Measurements from ENCODE around the gene ITGB3.

The ITGB3 gene

DNA sequence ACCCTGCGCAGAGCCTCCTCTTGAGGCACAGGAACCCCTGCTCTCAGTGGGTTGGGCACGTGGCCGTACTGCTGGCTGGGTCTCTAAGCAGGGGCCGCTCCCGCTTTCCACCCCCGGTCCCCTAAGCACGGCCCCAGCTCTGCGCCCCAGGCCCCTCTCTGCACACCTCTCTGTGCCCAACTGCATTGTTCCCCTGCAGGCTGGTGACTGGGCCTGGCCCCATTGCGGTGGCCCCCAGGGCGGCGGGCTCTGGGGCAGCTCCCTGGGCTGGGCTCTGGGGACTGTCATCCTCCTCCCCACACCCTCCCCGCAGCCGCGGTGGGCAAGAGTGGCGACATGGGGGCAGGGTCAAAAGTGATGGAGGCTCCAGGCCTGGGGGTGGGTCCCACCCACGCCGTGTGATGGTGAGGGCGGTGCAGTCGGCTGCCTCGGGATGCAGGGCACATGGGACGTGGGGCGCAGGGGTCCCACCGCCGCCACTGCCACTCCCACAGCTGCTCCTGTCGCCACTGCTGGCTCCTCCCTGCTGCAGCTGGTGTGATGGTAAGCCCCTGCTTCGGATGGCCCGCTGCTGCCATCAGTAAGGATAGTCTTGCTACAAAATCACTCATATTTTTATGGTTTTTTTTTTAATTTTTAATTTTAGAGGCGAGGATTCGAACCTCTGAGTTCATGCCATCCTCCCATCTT lies 15.2 kb upstream of the ITGB3 start:
- no peak for TF ChIP-seq FOXP2 (optimal IDR thresholded peaks at IDR 0.05; ENCODE audit: borderline replicate concordance, extremely low read depth, extremely low read length, insufficient read depth)

DNA sequence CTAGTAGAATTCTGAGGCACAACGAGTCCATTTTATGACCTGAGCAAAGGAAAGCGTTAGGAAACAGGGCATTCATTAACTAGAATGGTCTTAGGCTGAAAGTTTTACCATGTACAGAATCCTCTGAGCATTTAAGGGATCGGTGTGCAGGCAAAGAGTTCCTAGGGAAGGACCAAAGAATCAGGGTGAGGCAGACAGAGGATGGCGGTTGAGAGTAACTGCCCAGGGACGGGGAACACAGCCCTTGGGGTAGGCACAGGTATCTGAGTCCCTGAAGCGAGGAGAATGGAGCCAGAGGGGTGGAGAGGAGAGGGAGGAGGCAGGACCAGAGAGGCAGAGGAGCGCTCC lies 14.0 kb upstream of the ITGB3 start:
- no peak for TF ChIP-seq POLR2AphosphoS5 (IDR thresholded peaks at IDR 0.05; ENCODE audit: low read depth, low read length)
- no peak for TF ChIP-seq TAF1 (IDR thresholded peaks at IDR 0.05; ENCODE audit: borderline replicate concordance, insufficient read depth, low read length)
- no peak for TF ChIP-seq FOXP2 (optimal IDR thresholded peaks at IDR 0.05; ENCODE audit: borderline replicate concordance, extremely low read depth, extremely low read length, insufficient read depth)
- TF ChIP-seq, protein P1, sequence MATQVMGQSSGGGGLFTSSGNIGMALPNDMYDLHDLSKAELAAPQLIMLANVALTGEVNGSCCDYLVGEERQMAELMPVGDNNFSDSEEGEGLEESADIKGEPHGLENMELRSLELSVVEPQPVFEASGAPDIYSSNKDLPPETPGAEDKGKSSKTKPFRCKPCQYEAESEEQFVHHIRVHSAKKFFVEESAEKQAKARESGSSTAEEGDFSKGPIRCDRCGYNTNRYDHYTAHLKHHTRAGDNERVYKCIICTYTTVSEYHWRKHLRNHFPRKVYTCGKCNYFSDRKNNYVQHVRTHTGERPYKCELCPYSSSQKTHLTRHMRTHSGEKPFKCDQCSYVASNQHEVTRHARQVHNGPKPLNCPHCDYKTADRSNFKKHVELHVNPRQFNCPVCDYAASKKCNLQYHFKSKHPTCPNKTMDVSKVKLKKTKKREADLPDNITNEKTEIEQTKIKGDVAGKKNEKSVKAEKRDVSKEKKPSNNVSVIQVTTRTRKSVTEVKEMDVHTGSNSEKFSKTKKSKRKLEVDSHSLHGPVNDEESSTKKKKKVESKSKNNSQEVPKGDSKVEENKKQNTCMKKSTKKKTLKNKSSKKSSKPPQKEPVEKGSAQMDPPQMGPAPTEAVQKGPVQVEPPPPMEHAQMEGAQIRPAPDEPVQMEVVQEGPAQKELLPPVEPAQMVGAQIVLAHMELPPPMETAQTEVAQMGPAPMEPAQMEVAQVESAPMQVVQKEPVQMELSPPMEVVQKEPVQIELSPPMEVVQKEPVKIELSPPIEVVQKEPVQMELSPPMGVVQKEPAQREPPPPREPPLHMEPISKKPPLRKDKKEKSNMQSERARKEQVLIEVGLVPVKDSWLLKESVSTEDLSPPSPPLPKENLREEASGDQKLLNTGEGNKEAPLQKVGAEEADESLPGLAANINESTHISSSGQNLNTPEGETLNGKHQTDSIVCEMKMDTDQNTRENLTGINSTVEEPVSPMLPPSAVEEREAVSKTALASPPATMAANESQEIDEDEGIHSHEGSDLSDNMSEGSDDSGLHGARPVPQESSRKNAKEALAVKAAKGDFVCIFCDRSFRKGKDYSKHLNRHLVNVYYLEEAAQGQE (IDR thresholded peaks at IDR 0.05; ENCODE audit: insufficient read depth in 1 of 2, low read depth in 2 of 2, low read length in 2 of 2): no peak
- no peak for TF ChIP-seq SIN3A (IDR thresholded peaks at IDR 0.05; ENCODE audit: borderline replicate concordance, insufficient read depth, low read length)

- TF ChIP-seq TAF1 (IDR thresholded peaks at IDR 0.05; ENCODE audit: borderline replicate concordance, insufficient read depth, low read length): no peak
- no peak; the same call in 1 of the 2 replicates for TF ChIP-seq SIN3A (IDR thresholded peaks at IDR 0.05; ENCODE audit: borderline replicate concordance, insufficient read depth, low read length)
- TF ChIP-seq, protein P1 (IDR thresholded peaks at IDR 0.05; ENCODE audit: insufficient read depth in 1 of 2, low read depth in 2 of 2, low read length in 2 of 2): peak in 1 of 2 experiments; percentile 39; a peak in 1 of 4 replicates
- TF ChIP-seq FOXP2 (optimal IDR thresholded peaks at IDR 0.05; ENCODE audit: borderline replicate concordance, extremely low read depth, extremely low read length, insufficient read depth): peak; percentile 49
- no peak for TF ChIP-seq POLR2AphosphoS5 (IDR thresholded peaks at IDR 0.05; ENCODE audit: low read depth, low read length)
Measured at GRCh38 chr17:47239967-47240651, 13.5 kb upstream of the ITGB3 start.

- TF ChIP-seq TAF1 (IDR thresholded peaks at IDR 0.05; ENCODE audit: borderline replicate concordance, insufficient read depth, low read length): no peak
- TF ChIP-seq SIN3A (IDR thresholded peaks at IDR 0.05; ENCODE audit: borderline replicate concordance, insufficient read depth, low read length): no peak
- TF ChIP-seq POLR2AphosphoS5 (IDR thresholded peaks at IDR 0.05; ENCODE audit: low read depth, low read length): no peak
- TF ChIP-seq, protein P1 (IDR thresholded peaks at IDR 0.05; ENCODE audit: insufficient read depth in 1 of 2, low read depth in 2 of 2, low read length in 2 of 2): no peak
- no peak for TF ChIP-seq FOXP2 (optimal IDR thresholded peaks at IDR 0.05; ENCODE audit: borderline replicate concordance, extremely low read depth, extremely low read length, insufficient read depth)
Measured at GRCh38 chr17:47240806-47241205, 12.8 kb upstream of the ITGB3 start.

GRCh38 chr17:47242648-47243047 lies 11.0 kb upstream of the ITGB3 start:
- TF ChIP-seq FOXP2 (optimal IDR thresholded peaks at IDR 0.05; ENCODE audit: borderline replicate concordance, extremely low read depth, extremely low read length, insufficient read depth): no peak
- no peak for TF ChIP-seq SIN3A (IDR thresholded peaks at IDR 0.05; ENCODE audit: borderline replicate concordance, insufficient read depth, low read length)
